Transverse colon (tissue), 4 donors: ENCODE measurements around the gene FZD10. TPM values are rescaled to one million over a fixed set of nuclear protein-coding genes. Genes with fewer than 3 reads are reported as not detected.

Experiments
- DNase-seq: peaks from one replicate; pipeline ENCODE4 v3.0.0-alpha.2; 2019
- H3K27ac ChIP-seq, 4 donors: fragments of 200-600 bp; sonication (generic); 2 replicates each; pipeline ENCODE4 v1.5.1; 2016 to 2018; ENCODE audit warnings: inconsistent platforms in 4 of 4
- H3K27me3 ChIP-seq: fragments of 200-600 bp; sonication (generic); 2 replicates; pipeline ENCODE4 v1.5.1; 2017; ENCODE audit warnings: inconsistent platforms
- H3K36me3 ChIP-seq, 4 donors: fragments of 200-600 bp; sonication (generic); 2 replicates each; pipeline ENCODE4 v1.5.1; 2017 to 2019; ENCODE audit warnings: inconsistent platforms in 4 of 4
- H3K4me1 ChIP-seq, 4 donors: fragments of 200-600 bp; sonication (generic); 2 replicates each; pipeline ENCODE4 v1.5.1; 2017 to 2020; ENCODE audit warnings: inconsistent platforms in 4 of 4
- H3K4me3 ChIP-seq, 4 donors: fragments of 200-600 bp; sonication (generic); 1 replicate in 1 of 4; 2 replicates in 3 of 4; pipeline versions ENCODE4 v1.5.1 to v1.6.1; 2017 to 2019; ENCODE audit warnings: inconsistent platforms in 4 of 4
- H3K9me3 ChIP-seq, 2 donors: fragments of 200-600 bp; sonication (generic); 2 replicates each; pipeline ENCODE4 v1.5.1; 2017 to 2019; ENCODE audit warnings: inconsistent platforms in 2 of 2
- EP300 ChIP-seq: sonication (generic); formaldehyde crosslinking; IDR thresholded peaks from one replicate; pipeline ENCODE4 v1.6.1; 2017; ENCODE audit warnings: antibody characterized with exemption, low read depth
- POLR2A ChIP-seq: fragments of 450-650 bp; IDR thresholded peaks from one replicate; pipeline ENCODE4 v1.6.1; 2016; ENCODE audit warnings: antibody characterized with exemption, mild to moderate bottlenecking, moderate library complexity
- POLR2AphosphoS5 ChIP-seq, 3 donors: sonication (generic); formaldehyde crosslinking; IDR thresholded peaks; one replicate each; pipeline ENCODE4 v1.6.1; 2016; ENCODE audit warnings: antibody characterized with exemption in 3 of 3
- WGBS, 2 donors: methylation state at CpG; one replicate each; pipeline ENCODE4 v1.1.5; 2018; ENCODE audit warnings: low coverage in 1 of 2; 5-methylcytosine and 5-hydroxymethylcytosine counted together
- in situ Hi-C, 4 donors: fragments of 200-750 bp; cut with MboI; loops; one replicate each; pipeline versions ENCODE4 v1.15.0 to v1.15.1; 2017; ENCODE audit warnings: low sequenced_read_pairs in 3 of 4, low pct_ligation_motif_present in 1 of 4, low pct_unique_long_range_greater_than_20kb in 1 of 4
- intact Hi-C: fragments of 100-400 bp; cut with DNase I; formaldehyde crosslinking; loops from one replicate; pipeline ENCODE4 v1.15.1; 2023; ENCODE audit warnings: low total_unique reads
- total RNA-seq, 4 donors: library from RNA; depleted of rRNA; stranded (reverse); fragments of >200 nt; gene quantifications; one replicate each; pipeline ENCODE4 v1.1.0, GENCODE V29; 2016
- TF ChIP-seq, protein P1 (sequence below), 5 experiments: fragments of 200-600 bp in 3 of 5; fragments of 450-650 bp in 2 of 5; sonication (generic) in 3 of 5; IDR thresholded peaks; 1 replicate in 2 of 5; 2 replicates in 3 of 5; pipeline ENCODE4 v1.5.1; 2016 to 2017; ENCODE audit warnings: antibody characterized with exemption in 5 of 5, inconsistent platforms in 3 of 5, mild to moderate bottlenecking in 2 of 5, moderate library complexity in 1 of 5

The FZD10 gene
- total RNA-seq, 4 donors from 2014 or later, result 0.32 to 0.68 TPM; not detected in 2

DNA sequence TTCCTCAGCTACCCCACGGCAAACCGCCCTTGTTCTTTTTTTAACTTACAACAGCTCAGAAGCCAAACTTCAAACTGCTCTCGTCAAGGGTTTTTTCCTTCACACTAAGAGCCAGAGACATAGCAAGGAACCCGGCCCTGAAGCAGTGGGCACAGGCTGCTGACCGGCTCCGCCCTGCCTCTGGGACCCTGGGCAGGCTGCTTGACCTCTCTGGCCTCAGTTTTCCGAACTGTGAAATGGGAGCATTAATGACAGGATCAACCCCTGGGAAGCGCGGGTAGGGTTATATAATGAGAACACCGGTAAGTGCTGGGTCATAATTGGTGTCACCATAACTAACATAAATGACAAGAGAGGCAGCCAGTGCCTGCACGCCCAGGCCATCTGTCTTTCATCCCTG is 21.2 kb upstream of the FZD10 start:
- Histone ChIP-seq H3K27me3 (no peaks in the 10 kb centered on the region), H3K4me3 (no peak overlapping the region), H3K27ac (no peak overlapping the region), H3K9me3 (no peaks in the 10 kb centered on the region), H3K36me3 (no peaks in the 10 kb centered on the region), H3K4me1 (no peaks in the 10 kb centered on the region)
- TF ChIP-seq POLR2A (no peak), POLR2AphosphoS5 (IDR thresholded peaks at IDR 0.05) (no peak), EP300 (no peak)
- TF ChIP-seq, protein P1, sequence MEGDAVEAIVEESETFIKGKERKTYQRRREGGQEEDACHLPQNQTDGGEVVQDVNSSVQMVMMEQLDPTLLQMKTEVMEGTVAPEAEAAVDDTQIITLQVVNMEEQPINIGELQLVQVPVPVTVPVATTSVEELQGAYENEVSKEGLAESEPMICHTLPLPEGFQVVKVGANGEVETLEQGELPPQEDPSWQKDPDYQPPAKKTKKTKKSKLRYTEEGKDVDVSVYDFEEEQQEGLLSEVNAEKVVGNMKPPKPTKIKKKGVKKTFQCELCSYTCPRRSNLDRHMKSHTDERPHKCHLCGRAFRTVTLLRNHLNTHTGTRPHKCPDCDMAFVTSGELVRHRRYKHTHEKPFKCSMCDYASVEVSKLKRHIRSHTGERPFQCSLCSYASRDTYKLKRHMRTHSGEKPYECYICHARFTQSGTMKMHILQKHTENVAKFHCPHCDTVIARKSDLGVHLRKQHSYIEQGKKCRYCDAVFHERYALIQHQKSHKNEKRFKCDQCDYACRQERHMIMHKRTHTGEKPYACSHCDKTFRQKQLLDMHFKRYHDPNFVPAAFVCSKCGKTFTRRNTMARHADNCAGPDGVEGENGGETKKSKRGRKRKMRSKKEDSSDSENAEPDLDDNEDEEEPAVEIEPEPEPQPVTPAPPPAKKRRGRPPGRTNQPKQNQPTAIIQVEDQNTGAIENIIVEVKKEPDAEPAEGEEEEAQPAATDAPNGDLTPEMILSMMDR (IDR thresholded peaks at IDR 0.05), result no peak
- 50 to 78% methylated on average over 2 to 11 of the region's 11 CpGs for WGBS, 2 donors
- intact Hi-C loops (loop anchor here (1.0 kb wide), 1 partner anchor 16 kb away; no protein-coding TSS in a partner anchor), in situ Hi-C loops (no loop called here)
- no peak for DNase-seq

DNA sequence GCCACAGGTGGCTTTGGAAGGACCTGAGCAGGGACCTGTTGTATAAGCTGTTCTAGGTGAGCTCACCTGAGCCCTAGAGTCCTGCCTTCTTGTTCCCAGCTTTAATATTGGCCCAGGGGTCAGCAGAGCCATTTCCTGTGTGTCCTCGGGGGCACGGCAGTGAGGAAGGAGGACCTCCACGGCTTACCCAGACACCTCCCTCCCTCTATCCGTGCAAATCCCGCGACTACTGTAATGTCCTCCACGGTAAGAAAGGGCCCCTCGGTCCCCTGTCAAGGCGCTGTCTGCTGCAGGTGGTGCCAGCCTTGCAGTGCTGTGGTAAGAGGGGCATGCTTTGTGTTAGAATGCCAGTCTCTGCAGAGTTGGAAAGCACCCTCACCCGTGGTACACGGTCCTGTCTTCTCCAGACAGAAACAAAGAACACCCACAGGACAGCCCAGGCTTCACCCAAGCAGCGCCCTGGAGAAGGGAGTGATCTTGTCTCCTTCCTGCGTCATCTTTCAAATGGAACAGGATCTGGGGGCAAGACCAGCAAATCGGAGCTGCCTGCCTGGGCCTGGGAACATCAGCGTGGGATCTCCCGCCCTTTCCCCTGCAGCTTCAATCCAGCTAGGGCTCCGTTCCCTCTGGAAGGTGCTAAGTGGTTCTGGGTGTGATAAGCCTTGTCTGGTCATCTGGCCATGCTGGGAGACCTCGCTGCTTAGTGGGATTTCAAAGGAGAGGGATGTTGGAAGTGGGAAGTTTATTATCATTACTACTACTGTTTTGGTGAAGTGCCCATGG is 20.2 kb upstream of the FZD10 start:
- Histone ChIP-seq H3K36me3 (no peaks in the 10 kb centered on the region), H3K27me3 (no peaks in the 10 kb centered on the region), H3K9me3 (no peaks in the 10 kb centered on the region), H3K4me3 (no peak overlapping the region), H3K27ac (no peak overlapping the region), H3K4me1 (no peaks in the 10 kb centered on the region)
- DNase-seq, result no peak
- in situ Hi-C loops, result no loop called here
- intact Hi-C loops, result loop anchor here (1.0 kb wide), 1 partner anchor 17 kb away; no protein-coding TSS in a partner anchor
- no peak for TF ChIP-seq EP300
- WGBS, 2 donors, result 0 to 71% methylated on average over 1 to 18 of the region's 18 CpGs

- H3K27ac ChIP-seq, result no peak overlapping the region
- no peaks in the 10 kb centered on the region for H3K36me3 ChIP-seq
- in situ Hi-C loops, result no loop called here
Measured at GRCh38 chr12:130142736-130143135, 19.5 kb upstream of the FZD10 start.

GRCh38 chr12:130143136-130143535 is 19.1 kb upstream of the FZD10 start:
- TF ChIP-seq POLR2AphosphoS5 (IDR thresholded peaks at IDR 0.05) (no peak), EP300 (no peak), POLR2A (no peak)
- no peak for DNase-seq
- 87% methylated on average over 9 of the region's 9 CpGs; no CpG with 5 or more reads in 1 of the 2 donors for WGBS, 2 donors
- Histone ChIP-seq H3K27me3 (no peaks in the 10 kb centered on the region), H3K4me1 (no peaks in the 10 kb centered on the region), H3K36me3 (no peaks in the 10 kb centered on the region), H3K9me3 (no peaks in the 10 kb centered on the region), H3K27ac (no peak overlapping the region), H3K4me3 (no peak overlapping the region)
- intact Hi-C loops, result no loop called here
- in situ Hi-C loops, result no loop called here

More at GRCh38 chr12:130142736-130143135, 19.5 kb upstream of the FZD10 start:
- Histone ChIP-seq H3K4me3 (no peak overlapping the region), H3K27me3 (no peaks in the 10 kb centered on the region), H3K9me3 (no peaks in the 10 kb centered on the region), H3K4me1 (no peaks in the 10 kb centered on the region)
- no peak for DNase-seq
- WGBS, 2 donors, result 84% methylated on average over 12 of the region's 14 CpGs; no CpG with 5 or more reads in 1 of the 2 donors
- TF ChIP-seq EP300 (no peak), POLR2A (no peak), POLR2AphosphoS5 (IDR thresholded peaks at IDR 0.05) (no peak)
- TF ChIP-seq, protein P1 (IDR thresholded peaks at IDR 0.05), result no peak
- intact Hi-C loops, result no loop called here

DNA sequence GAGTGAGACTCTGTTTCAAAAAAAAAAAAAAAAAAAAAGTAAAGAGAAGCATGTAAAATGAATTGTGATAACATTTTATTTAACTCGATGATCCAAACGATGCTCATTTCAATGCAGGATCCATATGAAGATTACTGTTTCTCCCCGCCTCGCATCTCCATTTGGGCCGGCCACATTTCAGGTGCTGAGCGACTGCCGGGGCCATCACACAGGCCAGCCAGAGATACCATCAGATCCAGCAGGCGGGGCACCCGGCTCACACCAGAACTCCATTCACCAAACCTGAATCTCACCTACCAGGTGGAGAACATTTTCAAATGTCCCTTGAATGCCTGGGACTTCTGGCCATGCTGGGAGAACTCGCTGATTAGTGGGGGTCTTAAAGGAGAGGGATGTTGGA is 18.0 kb upstream of the FZD10 start:
- intact Hi-C loops, result no loop called here
- no peaks in the 10 kb centered on the region for H3K27me3 ChIP-seq
- 91 to 92% methylated on average over 9 to 10 of the region's 10 CpGs for WGBS, 2 donors
- no peaks in the 10 kb centered on the region for H3K36me3 ChIP-seq
- no peak for DNase-seq
- H3K4me1 ChIP-seq, result no peaks in the 10 kb centered on the region
- H3K4me3 ChIP-seq, result no peak overlapping the region
- no peak overlapping the region for H3K27ac ChIP-seq
- TF ChIP-seq POLR2AphosphoS5 (IDR thresholded peaks at IDR 0.05) (no peak), EP300 (no peak), POLR2A (no peak)
- TF ChIP-seq, protein P1 (IDR thresholded peaks at IDR 0.05), result no peak
- no peaks in the 10 kb centered on the region for H3K9me3 ChIP-seq
- in situ Hi-C loops, result no loop called here
